ENCODE data around the gene ZNHIT6.
"Not testable (repeated sequence)": the region's sequence is repeated elsewhere in the genome, so short reads cannot be mapped to it uniquely, and the experiment has no call there.

The ZNHIT6 gene

DNA sequence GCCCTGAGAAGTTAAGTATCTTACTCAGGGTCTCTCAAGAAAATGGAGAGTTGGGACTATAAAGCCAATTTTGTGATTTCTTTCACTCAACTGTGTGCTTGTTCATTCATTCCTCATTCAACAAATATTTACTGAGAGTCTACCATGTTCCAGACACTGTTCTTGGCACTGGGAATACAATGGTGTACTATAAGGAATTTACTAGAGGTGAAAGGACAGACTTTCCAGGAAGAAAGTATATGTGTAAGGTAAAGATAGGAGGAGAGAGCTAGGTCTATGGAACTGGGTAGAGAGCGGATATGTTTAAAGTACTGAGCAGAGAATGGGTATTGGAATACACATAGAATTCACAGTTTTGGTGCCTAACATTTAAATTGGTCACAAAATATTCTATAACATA lies 42.3 kb downstream of the ZNHIT6 start:
- no peak for DNase-seq (ENCODE audit: low spot score)

DNA sequence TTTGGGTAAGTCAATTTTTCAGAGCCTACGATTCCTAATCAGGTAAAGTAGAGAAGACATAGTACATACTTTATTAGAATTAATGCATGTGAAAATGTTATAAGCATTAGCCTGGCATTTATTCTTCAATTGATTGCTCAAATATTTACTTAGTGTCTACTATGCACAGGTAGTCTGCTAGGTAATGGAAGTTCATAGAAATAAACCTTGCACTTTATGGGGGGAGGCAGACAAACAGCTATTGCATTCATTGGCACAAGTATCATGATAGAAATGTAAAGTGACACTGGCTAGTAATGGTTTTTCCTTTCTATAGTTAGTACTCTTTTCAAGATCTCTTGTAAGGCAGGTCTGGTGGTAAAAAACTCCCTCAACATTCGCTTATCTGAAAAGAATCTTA lies 44.9 kb downstream of the ZNHIT6 start:
- DNase-seq (ENCODE audit: low spot score) = no peak

GRCh38 chr1:85661767-85662166 lies 46.5 kb downstream of the ZNHIT6 start:
- no peak for DNase-seq (ENCODE audit: low spot score)

GRCh38 chr1:85660541-85660940 lies 47.7 kb downstream of the ZNHIT6 start:
- no peak for DNase-seq (ENCODE audit: low spot score)

DNA sequence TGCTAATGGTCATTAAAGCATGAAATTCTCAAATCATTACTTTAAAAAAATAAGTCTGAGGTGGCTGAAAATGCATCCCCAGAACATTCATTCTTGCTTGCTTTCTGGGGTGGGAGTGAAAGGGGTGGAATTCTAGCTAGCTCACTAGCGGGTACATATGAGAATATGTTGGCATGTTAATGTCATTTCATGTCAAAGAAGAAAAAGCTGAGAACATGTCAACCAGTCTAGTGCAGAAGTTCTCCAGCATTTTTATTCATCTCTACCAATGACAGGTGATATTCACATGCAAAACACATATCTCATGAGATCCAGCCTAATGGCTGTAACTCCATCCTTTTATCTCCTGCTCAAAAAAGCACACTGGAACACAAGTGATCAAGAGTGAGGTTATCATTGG lies 49.1 kb downstream of the ZNHIT6 start:
- no peak for DNase-seq (ENCODE audit: low spot score)

GRCh38 chr1:85656948-85657347 lies 51.3 kb downstream of the ZNHIT6 start:
- no peak for DNase-seq (ENCODE audit: low spot score)

GRCh38 chr1:85656256-85656655 lies 52.0 kb downstream of the ZNHIT6 start:
- DNase-seq (ENCODE audit: low spot score) = no peak

DNA sequence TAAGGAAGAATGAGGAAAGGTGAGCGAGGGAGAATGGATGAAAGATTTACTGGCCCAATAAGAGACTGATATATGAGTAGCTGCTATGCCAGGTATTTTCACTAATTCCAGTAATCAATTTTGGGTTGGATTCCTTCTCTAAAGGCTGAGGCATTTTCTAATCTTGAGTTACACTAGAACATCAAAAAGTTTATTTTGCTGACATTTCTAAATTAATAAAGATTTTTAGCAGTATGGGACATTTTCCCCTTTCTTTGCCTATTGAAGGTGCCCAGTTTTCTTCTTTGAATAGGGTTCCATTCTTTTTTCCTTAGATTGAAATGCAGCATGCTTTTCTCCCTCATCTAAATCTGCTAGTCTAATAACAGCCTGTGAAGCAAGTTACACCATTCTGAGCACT lies 52.9 kb downstream of the ZNHIT6 start:
- no peak for DNase-seq (ENCODE audit: low spot score)

DNA sequence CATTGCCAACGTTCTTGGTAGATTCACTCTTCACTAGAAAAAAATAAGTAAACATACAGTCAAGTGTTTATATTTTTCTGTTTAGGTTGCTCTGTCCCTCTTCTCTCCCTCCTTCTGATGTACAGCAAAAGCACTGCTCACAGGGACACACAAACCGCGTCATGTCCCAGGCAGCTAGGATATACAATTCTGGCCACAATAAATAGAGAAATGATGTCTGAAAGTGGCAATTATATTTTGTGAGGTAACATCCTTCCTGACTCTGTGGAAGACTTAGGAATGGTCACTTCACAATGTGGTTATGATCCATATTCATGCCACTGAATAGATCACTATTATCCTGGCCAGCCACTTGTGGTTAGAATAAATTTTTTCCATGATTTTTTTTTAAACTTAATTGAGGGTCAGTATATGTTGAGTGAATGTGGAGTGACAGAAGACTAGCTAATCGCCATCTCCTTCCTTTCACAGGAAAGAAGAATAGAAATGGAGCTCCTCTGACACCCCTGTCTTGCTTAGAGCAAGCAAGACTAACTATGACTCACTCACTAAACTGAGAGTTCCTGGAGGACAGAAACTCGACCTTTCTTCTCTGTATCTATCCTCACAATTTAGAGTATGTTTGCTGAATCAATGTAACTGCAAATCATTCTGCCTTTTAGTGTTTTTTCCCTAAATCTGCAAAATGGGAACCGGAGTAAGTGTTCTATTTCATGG lies 54.0 kb downstream of the ZNHIT6 start:
- peak; percentile 32 for DNase-seq (ENCODE audit: low spot score)

DNA sequence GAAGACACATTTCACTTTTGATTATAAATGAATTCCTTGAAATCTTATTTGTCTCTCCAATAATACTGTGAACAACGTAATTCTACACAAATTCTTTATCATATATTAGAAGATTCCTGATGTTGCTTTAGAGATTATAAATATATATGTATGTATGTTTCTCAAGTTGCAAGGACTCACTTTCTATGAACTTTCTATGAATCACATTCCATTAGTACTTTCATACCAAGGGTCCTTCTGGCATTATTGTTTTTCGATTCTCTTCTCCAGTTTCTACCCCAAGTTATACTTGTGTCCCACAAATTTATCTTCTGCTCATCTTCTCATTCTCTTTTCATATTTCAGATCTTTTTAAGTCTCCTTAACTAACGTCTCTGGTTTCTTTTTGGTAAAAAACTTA lies 55.9 kb downstream of the ZNHIT6 start:
- no peak for DNase-seq (ENCODE audit: low spot score)

- DNase-seq (ENCODE audit: low spot score) = no peak
Measured at GRCh38 chr1:85650645-85651044, 57.6 kb downstream of the ZNHIT6 start.

DNA sequence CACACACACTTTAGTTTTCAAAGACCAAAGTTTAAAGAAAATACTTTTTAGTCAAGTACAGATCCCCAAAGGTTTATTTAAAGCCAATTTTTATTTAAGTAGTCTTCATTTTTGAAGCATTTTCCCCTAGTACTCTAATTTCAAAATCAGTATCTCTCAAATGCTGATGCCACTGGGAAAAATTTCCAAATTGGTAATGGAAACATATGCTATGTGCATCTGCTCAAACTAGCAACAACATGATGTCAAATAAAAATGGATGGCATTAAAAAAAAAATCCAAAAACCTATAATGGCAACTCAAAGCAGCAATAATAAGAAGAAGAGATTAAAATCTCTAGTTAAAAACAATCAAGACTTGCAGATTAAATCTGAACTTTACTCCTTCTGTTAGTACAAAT lies 58.6 kb downstream of the ZNHIT6 start:
- DNase-seq (ENCODE audit: low spot score) = no peak

GRCh38 chr1:85641598-85642556 lies 66.4 kb downstream of the ZNHIT6 start:
- not testable (repeated sequence) for DNase-seq (ENCODE audit: low spot score)

DNA sequence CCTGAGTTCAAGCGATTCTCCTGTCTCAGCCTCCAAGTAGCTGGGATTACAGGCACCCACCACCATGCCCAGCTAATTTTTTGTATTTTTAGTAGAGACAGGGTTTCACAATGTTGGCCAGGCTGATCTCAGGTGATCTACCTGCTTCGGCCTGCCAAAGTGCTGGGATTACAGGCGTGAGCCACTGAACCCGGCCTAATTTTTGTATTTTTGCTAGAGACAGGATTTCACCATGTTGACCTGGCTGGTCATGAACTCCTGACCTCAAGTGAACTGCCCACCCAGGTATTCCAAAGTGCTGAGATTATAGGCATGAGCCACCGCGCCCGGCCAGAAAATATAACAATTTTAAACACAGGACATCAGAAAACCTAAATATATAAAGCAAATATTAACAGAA lies 68.3 kb downstream of the ZNHIT6 start:
- DNase-seq (ENCODE audit: low spot score) = not testable (repeated sequence)

- no peak for DNase-seq (ENCODE audit: low spot score)
Measured at GRCh38 chr1:85638412-85638811, 69.8 kb downstream of the ZNHIT6 start.

DNA sequence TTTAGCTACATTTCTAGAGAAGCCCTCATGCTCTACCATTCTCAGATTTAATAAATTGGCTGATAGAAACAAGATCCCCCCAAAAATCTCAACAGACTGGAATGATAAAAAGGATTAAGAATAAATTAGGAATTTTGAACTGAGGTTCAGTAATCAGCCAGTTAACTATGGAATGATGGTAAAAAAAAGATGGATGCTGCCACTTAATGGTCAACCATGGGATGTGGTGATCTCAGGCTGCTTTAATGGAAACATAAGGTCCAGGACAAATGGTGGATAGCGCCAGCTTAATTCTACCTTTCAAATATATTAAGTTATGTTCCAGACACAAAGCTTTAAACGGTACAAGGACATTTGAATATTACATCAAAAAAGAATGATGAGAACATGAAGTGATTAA lies 77.7 kb downstream of the ZNHIT6 start:
- DNase-seq (ENCODE audit: low spot score) = no peak

GRCh38 chr1:85629532-85629920 lies 78.7 kb downstream of the ZNHIT6 start:
- DNase-seq (ENCODE audit: low spot score) = no peak

DNA sequence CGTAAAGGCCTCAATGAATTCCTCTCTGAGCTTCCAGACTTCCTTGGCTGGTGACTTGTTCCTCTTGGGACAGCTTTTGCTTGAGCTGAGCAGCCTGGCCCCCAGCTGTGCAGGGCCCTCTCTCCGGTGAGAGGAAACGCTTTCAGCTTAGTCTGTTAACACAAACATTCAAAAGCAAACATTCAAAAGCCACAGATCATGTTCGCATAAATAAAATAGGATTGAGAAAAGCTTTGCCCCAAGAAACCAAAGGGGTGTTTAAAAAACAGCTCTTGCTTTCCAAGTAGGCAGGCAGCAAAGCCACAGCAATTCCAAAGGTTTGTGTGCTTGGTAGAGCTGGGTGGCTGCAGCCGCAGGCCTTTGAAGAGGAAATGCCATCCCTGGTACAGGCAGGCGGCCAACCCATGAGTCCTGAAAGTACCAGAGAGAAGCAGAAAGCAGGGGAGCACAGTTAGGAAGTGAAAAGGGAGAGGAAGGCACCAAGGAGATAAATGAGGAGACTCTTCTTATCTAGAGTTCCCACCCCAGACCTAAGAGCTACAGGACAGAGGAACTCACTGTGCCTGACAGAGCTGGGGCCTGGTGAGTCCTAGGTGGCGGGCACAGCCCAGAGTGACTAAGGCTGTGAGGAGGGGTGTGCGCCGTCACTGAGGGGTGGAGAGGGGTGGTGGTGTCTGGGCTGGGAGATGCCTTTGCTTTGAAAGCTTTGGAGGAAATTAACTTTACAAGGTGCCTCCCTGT lies 79.3 kb downstream of the ZNHIT6 start:
- DNase-seq (ENCODE audit: low spot score) = peak; percentile 68

DNA sequence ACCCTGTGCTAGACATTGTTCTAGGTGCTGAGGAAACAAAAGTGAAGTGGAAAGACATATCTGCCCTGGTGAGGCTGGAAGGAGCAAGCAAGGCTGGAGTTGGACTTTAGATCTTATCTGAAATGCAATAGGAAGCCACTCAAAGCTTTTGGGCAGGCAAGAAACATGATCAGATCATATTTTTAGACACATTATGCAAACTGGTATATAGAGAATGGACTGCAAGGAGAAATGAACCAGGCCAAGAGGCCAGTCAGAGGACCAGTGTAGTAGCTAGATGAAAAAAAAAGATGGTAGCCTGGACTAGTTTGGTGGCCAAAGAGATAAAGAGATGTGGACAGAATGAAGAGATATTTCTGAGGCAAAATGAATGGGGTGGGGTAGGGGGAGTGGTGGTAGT lies 81.4 kb downstream of the ZNHIT6 start:
- no peak for DNase-seq (ENCODE audit: low spot score)

GRCh38 chr1:85624361-85624760 lies 83.9 kb downstream of the ZNHIT6 start:
- no peak for DNase-seq (ENCODE audit: low spot score)

DNA sequence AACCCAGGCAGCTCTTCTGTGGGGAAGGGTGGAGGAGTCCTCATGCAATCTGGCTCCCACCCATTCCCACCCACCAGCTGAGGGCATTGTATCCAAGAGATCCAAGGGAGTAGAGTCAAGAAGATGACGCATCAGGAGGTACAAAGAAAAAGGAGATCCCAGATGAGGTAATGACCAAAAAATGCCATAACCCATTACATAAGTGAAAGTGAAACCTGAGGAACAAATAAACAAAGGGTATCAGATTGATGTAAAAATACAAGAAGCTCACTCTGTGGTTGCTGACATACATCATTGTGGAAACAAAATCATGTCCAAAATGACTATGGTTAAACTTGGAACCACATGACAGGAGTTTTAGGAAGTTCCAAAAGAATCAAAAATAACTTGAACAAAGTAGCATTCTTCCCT lies 85.2 kb downstream of the ZNHIT6 start:
- peak; percentile 43 for DNase-seq (ENCODE audit: low spot score)

DNA sequence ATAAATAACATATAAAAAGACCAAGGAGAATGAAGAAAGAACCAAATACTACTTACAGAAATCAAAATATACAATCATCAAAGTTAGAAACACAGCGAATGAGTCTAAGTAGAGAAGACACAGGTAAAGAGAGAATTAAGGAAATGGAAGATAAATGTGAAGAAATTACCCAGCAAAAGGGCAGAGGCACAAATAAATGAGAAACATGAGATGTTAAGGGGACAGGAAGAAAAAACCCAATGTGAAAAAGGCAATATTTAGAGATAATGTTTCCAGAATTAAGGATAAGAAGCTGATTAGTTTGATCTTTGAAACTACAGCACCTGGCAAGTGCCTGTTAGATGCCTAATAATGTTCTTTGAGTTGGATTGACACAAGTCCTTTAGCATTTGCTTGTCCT lies 86.8 kb downstream of the ZNHIT6 start:
- DNase-seq (ENCODE audit: low spot score) = no peak

Measured in GM03348 (cell line).